ENCODE results near the gene NELFB.

Gene NELFB

GRCh38 chr9:137280474-137281344 lies 25.6 kb downstream of the NELFB start:
- no peak overlapping the region for H3K4me3 ChIP-seq (ENCODE audit: low read depth, low read length)
- peak; percentile 54 for TF ChIP-seq CTCF (IDR thresholded peaks at IDR 0.05; ENCODE audit: insufficient read depth, low read length, missing control alignments)
- ChIA-PET CTCF (interaction anchor here (1.4 kb wide), 1 partner anchor 14 kb away, joined by 5 read pairs; no protein-coding TSS in a partner anchor), POLR2A (no interaction called here)
- DNase-seq (ENCODE audit: low read depth, low spot score) = no peak

GRCh38 chr9:137281345-137282116 lies 26.4 kb downstream of the NELFB start:
- no peak for DNase-seq (ENCODE audit: low read depth, low spot score)
- POLR2A ChIA-PET = no interaction called here
- H3K4me3 ChIP-seq (ENCODE audit: low read depth, low read length) = no peak overlapping the region

GRCh38 chr9:137286975-137287383 lies 31.9 kb downstream of the NELFB start:
- peak; percentile 70 for TF ChIP-seq CTCF (IDR thresholded peaks at IDR 0.05; ENCODE audit: insufficient read depth, low read length, missing control alignments)
- H3K4me3 ChIP-seq (ENCODE audit: low read depth, low read length) = no peak overlapping the region
- no peak for DNase-seq (ENCODE audit: low read depth, low spot score)
- ChIA-PET CTCF (interaction anchor here (0.9 to 2.1 kb wide), 11 partner anchors 9 to 245 kb away, joined by 3 to 12 read pairs (median 5); partner anchors contain the start of genes NRARP and TOR4A), POLR2A (no interaction called here)

More at GRCh38 chr9:137281345-137282116, 26.4 kb downstream of the NELFB start:
- CTCF ChIA-PET = interaction anchor here (0.6 to 2.1 kb wide), 4 partner anchors 12 to 245 kb away, joined by 3 to 10 read pairs (median 4); no protein-coding TSS in a partner anchor
- TF ChIP-seq CTCF (IDR thresholded peaks at IDR 0.05; ENCODE audit: insufficient read depth, low read length, missing control alignments) = no peak

- no peak for DNase-seq (ENCODE audit: low read depth, low spot score)
- ChIA-PET POLR2A (no interaction called here), CTCF (interaction anchor here (1.2 to 3.3 kb wide), 6 partner anchors 8 to 233 kb away, joined by 3 to 11 read pairs (median 8); partner anchors contain the start of genes EXD3, NOXA1 and NRARP)
Observed at GRCh38 chr9:137293094-137293481, 38.0 kb downstream of the NELFB start.

GRCh38 chr9:137293482-137294090 lies 38.5 kb downstream of the NELFB start:
- no peak for DNase-seq (ENCODE audit: low read depth, low spot score)
- no peak overlapping the region for H3K4me3 ChIP-seq (ENCODE audit: low read depth, low read length)
- ChIA-PET CTCF (interaction anchor here (0.9 to 3.3 kb wide), 14 partner anchors 9 to 239 kb away, joined by 3 to 11 read pairs (median 5); partner anchors contain the start of genes EXD3, NOXA1 and NRARP), POLR2A (no interaction called here)
- no peak for TF ChIP-seq CTCF (IDR thresholded peaks at IDR 0.05; ENCODE audit: insufficient read depth, low read length, missing control alignments)

More at GRCh38 chr9:137293094-137293481, 38.0 kb downstream of the NELFB start:
- no peak for TF ChIP-seq CTCF (IDR thresholded peaks at IDR 0.05; ENCODE audit: insufficient read depth, low read length, missing control alignments)
- no peak overlapping the region for H3K4me3 ChIP-seq (ENCODE audit: low read depth, low read length)

Measured in AG04449 (cell line).